Smooth muscle cell (in vitro differentiated cells): ENCODE data around the gene GTF3C6. TPM values are rescaled to one million over a fixed set of nuclear protein-coding genes. Genes with fewer than 3 reads are reported as not detected.
A peak's percentile ranks its signal among the peaks of the same experiment; 100 is the strongest.

Source experiments
- DNase-seq: peaks from one replicate; lab custom pipeline; 2025; ENCODE audit not compliant: unreplicated experiment; lab: John Stamatoyannopoulos, UW
- H2AFZ ChIP-seq: fragments of 200-600 bp; sonication (generic); 2 replicates; pipeline ENCODE4 v1.6.0; 2016; ENCODE audit warnings: antibody characterized with exemption, low read depth, mild to moderate bottlenecking
- H3F3A ChIP-seq: fragments of 200-600 bp; sonication (generic); 2 replicates; pipeline ENCODE4 v1.6.0; 2017; ENCODE audit warnings: antibody characterized with exemption, low read depth
- H3K27ac ChIP-seq: fragments of 200-600 bp; sonication (generic); 2 replicates; pipeline ENCODE4 v1.5.1; 2016; ENCODE audit warnings: low read depth, mild to moderate bottlenecking
- H3K27me3 ChIP-seq: fragments of 200-600 bp; sonication (generic); 2 replicates; pipeline ENCODE4 v1.6.1; 2016; ENCODE audit warnings: low read depth, mild to moderate bottlenecking
- H3K36me3 ChIP-seq: fragments of 200-600 bp; sonication (generic); 2 replicates; pipeline ENCODE4 v1.5.1; 2016; ENCODE audit warnings: low read depth
- H3K4me1 ChIP-seq: fragments of 200-600 bp; sonication (generic); 2 replicates; pipeline ENCODE4 v1.5.1; 2016; ENCODE audit warnings: low read depth
- H3K4me2 ChIP-seq: fragments of 200-600 bp; sonication (generic); 2 replicates; pipeline ENCODE4 v1.6.0; 2016; ENCODE audit warnings: mild to moderate bottlenecking
- H3K4me3 ChIP-seq: fragments of 200-600 bp; sonication (generic); 2 replicates; pipeline ENCODE4 v1.5.1; 2016; ENCODE audit warnings: mild to moderate bottlenecking
- H3K79me2 ChIP-seq: fragments of 200-600 bp; sonication (generic); 2 replicates; pipeline ENCODE4 v1.6.0; 2016; ENCODE audit warnings: low read depth, mild to moderate bottlenecking
- H3K9ac ChIP-seq: fragments of 200-600 bp; sonication (generic); 2 replicates; pipeline ENCODE4 v1.6.0; 2016; ENCODE audit warnings: low read depth
- H3K9me3 ChIP-seq: fragments of 200-600 bp; sonication (generic); replicated peaks from 2 replicates; pipeline ENCODE4 v1.5.1; 2016; ENCODE audit warnings: low read depth
- H4K20me1 ChIP-seq: fragments of 200-600 bp; sonication (generic); 2 replicates; pipeline ENCODE4 v1.6.0; 2016; ENCODE audit warnings: low read depth
- WGBS: methylation state at CpG from one replicate; pipeline ENCODE4 v1.1.7; 2016; ENCODE audit warnings: low lambda C conversion rate; 5-methylcytosine and 5-hydroxymethylcytosine counted together
- polyA plus RNA-seq: library from polyadenylated mRNA; unstranded; fragments of >200 nt; fragmentation: Nextera tagmentation; extraction: Ambion mirVana; gene quantifications from 2 replicates; pipeline ENCODE4 v1.2.1, GENCODE V29; 2016
- total RNA-seq: library from RNA; depleted of rRNA; stranded (reverse); fragments of >200 nt; gene quantifications from 2 replicates; pipeline ENCODE4 v1.2.3, GENCODE V29; 2014
- TF ChIP-seq, protein P1 (sequence below): fragments of 200-600 bp; sonication (generic); IDR thresholded peaks from 2 replicates; pipeline ENCODE4 v1.5.1; 2017; ENCODE audit warnings: borderline replicate concordance, mild to moderate bottlenecking, antibody characterized with exemption; ENCODE audit not compliant: insufficient read depth, poor library complexity, severe bottlenecking

The GTF3C6 gene
- total and polyA plus RNA-seq, 2 experiments from 2014 or later, result 88.5 to 90.2 TPM

GRCh38 chr6:110939429-110940200 is 18.9 kb upstream of the GTF3C6 start:
- no peak overlapping the region for H3K4me3 ChIP-seq
- H3F3A ChIP-seq, result no peaks in the 10 kb centered on the region
- no peak overlapping the region for H3K9ac ChIP-seq
- no peak overlapping the region for H3K4me2 ChIP-seq
- H3K27ac ChIP-seq, result no peak overlapping the region
- H3K4me1 ChIP-seq, result no peaks in the 10 kb centered on the region
- H3K27me3 ChIP-seq, result no peaks in the 10 kb centered on the region
- H3K9me3 ChIP-seq, result no peaks in the 10 kb centered on the region
- 93% methylated on average over 8 of the region's 8 CpGs for WGBS
- TF ChIP-seq, protein P1, sequence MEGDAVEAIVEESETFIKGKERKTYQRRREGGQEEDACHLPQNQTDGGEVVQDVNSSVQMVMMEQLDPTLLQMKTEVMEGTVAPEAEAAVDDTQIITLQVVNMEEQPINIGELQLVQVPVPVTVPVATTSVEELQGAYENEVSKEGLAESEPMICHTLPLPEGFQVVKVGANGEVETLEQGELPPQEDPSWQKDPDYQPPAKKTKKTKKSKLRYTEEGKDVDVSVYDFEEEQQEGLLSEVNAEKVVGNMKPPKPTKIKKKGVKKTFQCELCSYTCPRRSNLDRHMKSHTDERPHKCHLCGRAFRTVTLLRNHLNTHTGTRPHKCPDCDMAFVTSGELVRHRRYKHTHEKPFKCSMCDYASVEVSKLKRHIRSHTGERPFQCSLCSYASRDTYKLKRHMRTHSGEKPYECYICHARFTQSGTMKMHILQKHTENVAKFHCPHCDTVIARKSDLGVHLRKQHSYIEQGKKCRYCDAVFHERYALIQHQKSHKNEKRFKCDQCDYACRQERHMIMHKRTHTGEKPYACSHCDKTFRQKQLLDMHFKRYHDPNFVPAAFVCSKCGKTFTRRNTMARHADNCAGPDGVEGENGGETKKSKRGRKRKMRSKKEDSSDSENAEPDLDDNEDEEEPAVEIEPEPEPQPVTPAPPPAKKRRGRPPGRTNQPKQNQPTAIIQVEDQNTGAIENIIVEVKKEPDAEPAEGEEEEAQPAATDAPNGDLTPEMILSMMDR, result no peak
- H4K20me1 ChIP-seq, result no peaks in the 10 kb centered on the region
- DNase-seq, result no peak
- H3K79me2 ChIP-seq, result no peaks in the 10 kb centered on the region
- H3K36me3 ChIP-seq, result no peaks in the 10 kb centered on the region
- H2AFZ ChIP-seq, result no peak overlapping the region

DNA sequence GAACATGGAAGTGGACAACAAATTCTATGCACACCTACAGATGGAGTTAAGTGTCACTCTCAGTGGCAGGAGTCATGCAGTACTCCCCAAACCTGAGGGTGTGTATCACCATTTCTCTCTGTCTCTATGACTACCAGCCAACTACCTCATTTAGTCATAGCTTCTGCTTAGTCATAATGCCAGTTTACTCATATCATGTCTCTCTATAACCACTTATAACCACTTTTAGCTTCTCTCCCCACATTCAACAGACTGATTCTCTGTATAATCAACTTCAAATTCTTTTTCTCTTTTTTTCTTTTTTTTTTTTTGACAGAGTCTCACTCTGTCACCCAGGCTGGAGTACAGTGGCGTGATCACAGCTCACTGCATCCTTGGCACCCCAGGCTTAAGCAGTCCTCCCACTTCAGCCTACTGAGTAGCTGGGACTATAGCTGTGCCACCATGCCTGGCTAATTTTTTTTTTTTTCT is 13.8 kb upstream of the GTF3C6 start:
- WGBS, result 73% methylated on average over 1 of the region's 1 CpG
- no peaks in the 10 kb centered on the region for H3K9me3 ChIP-seq
- H2AFZ ChIP-seq, result no peak overlapping the region
- no peaks in the 10 kb centered on the region for H3F3A ChIP-seq
- TF ChIP-seq, protein P1, result no peak
- no peaks in the 10 kb centered on the region for H4K20me1 ChIP-seq
- H3K36me3 ChIP-seq, result no peaks in the 10 kb centered on the region
- H3K27ac ChIP-seq, result peak overlapping the region; percentile 82
- no peaks in the 10 kb centered on the region for H3K79me2 ChIP-seq
- H3K9ac ChIP-seq, result peak overlapping the region; percentile 49
- no peak for DNase-seq
- no peaks in the 10 kb centered on the region for H3K4me1 ChIP-seq
- H3K27me3 ChIP-seq, result no peaks in the 10 kb centered on the region
- H3K4me2 ChIP-seq, result no peak overlapping the region
- H3K4me3 ChIP-seq, result no peak overlapping the region

DNA sequence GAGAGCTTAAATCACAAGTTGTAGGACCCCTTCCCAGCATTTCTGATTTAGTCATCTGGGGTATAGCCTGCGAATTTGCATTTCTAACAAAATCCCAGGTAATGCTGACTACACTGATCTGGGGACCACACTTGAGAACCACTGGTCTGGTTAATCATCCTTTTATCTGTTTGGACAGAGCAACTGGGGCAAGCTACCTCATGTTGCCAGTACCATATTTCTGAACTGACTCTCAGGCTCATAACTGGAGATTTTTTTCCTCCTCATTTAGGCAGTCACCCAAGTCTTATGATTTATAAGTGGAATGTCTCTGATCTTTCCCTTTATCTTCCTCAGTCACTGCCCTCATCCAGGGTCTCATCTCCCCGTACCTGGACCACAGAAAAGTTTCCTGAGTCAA is 12.0 kb upstream of the GTF3C6 start:
- Histone ChIP-seq H3K4me1 (no peaks in the 10 kb centered on the region), H4K20me1 (no peaks in the 10 kb centered on the region), H3K36me3 (no peaks in the 10 kb centered on the region), H3K4me2 (no peak overlapping the region), H2AFZ (no peak overlapping the region), H3K9me3 (no peaks in the 10 kb centered on the region), H3K79me2 (no peaks in the 10 kb centered on the region), H3K4me3 (no peak overlapping the region), H3K27me3 (no peaks in the 10 kb centered on the region), H3K9ac (no peak overlapping the region), H3F3A (no peaks in the 10 kb centered on the region), H3K27ac (no peak overlapping the region)
- no peak for DNase-seq
- 95% methylated on average over 2 of the region's 2 CpGs for WGBS
- TF ChIP-seq, protein P1, result no peak
